Stimulated activated CD4-positive, alpha-beta T cell treated with anti-CD3 and anti-CD28 coated beads, Interleukin-12 subunit alpha, Interleukin-12 subunit beta, amount 100 ng/mL, for 4 hours (primary cell): ENCODE results near the gene BSPRY.

Source experiments
- DNase-seq: peaks from one replicate; pipeline ENCODE4 v3.0.0-alpha.2; 2020

BSPRY gene

GRCh38 chr9:113349445-113350094, at the start of gene BSPRY:
TSS of gene BSPRY (plus strand) at chr9:113349541. CDS start at chr9:113349580, 39 bp downstream.
- no peak for DNase-seq

GRCh38 chr9:113299800-113300292, 49.5 kb upstream of the BSPRY start:
- DNase-seq: no peak

GRCh38 chr9:113301548-113301947, 47.8 kb upstream of the BSPRY start:
- no peak for DNase-seq

- DNase-seq: no peak
Measured at GRCh38 chr9:113302792-113303418, 46.4 kb upstream of the BSPRY start, which contains the start of gene RNF183. TSS of gene RNF183 (minus strand) at chr9:113303376. CDS start at chr9:113298184, 5,192 bp downstream.

- DNase-seq: no peak
Measured at GRCh38 chr9:113306566-113306965, 42.8 kb upstream of the BSPRY start.

GRCh38 chr9:113307396-113307975, 41.9 kb upstream of the BSPRY start:
- no peak for DNase-seq

GRCh38 chr9:113309204-113309813, 40.0 kb upstream of the BSPRY start:
- DNase-seq: no peak

GRCh38 chr9:113310538-113310937, 38.8 kb upstream of the BSPRY start:
- DNase-seq: no peak

- DNase-seq: no peak
Measured at GRCh38 chr9:113311961-113312360, 37.4 kb upstream of the BSPRY start.

GRCh38 chr9:113313261-113313660, 36.1 kb upstream of the BSPRY start:
- no peak for DNase-seq

GRCh38 chr9:113315231-113315630, 34.1 kb upstream of the BSPRY start:
- DNase-seq: no peak

- no peak for DNase-seq
Measured at GRCh38 chr9:113316030-113316429, 33.3 kb upstream of the BSPRY start.

- DNase-seq: no peak
Measured at GRCh38 chr9:113317777-113318176, 31.6 kb upstream of the BSPRY start.

- DNase-seq: no peak
Measured at GRCh38 chr9:113319054-113319453, 30.3 kb upstream of the BSPRY start.

- no peak for DNase-seq
Measured at GRCh38 chr9:113320051-113320450, 29.3 kb upstream of the BSPRY start.

- DNase-seq: no peak
Measured at GRCh38 chr9:113322671-113323070, 26.7 kb upstream of the BSPRY start.

GRCh38 chr9:113326230-113326629, 23.1 kb upstream of the BSPRY start:
- no peak for DNase-seq

- no peak for DNase-seq
Measured at GRCh38 chr9:113328045-113328782, 21.1 kb upstream of the BSPRY start.

GRCh38 chr9:113331780-113332179, 17.6 kb upstream of the BSPRY start:
- no peak for DNase-seq

- DNase-seq: no peak
Measured at GRCh38 chr9:113337714-113338113, 11.6 kb upstream of the BSPRY start.

GRCh38 chr9:113340011-113340699, 9.2 kb upstream of the BSPRY start, which contains the start of gene WDR31:
TSS of gene WDR31 (minus strand) at chr9:113340275. CDS start at chr9:113332022, 8,253 bp downstream.
- peak; percentile 80 for DNase-seq
